ENCODE measurements around the gene CDC14A.

Gene CDC14A

GRCh38 chr1:100452641-100453040 is 100.3 kb downstream of the CDC14A start:
- DNase-seq (ENCODE audit: extremely low read depth, low read depth): no peak
- H3K4me3 ChIP-seq (replicated peaks; ENCODE audit: low read depth, low read length): no peak overlapping the region
- TF ChIP-seq, protein P1, sequence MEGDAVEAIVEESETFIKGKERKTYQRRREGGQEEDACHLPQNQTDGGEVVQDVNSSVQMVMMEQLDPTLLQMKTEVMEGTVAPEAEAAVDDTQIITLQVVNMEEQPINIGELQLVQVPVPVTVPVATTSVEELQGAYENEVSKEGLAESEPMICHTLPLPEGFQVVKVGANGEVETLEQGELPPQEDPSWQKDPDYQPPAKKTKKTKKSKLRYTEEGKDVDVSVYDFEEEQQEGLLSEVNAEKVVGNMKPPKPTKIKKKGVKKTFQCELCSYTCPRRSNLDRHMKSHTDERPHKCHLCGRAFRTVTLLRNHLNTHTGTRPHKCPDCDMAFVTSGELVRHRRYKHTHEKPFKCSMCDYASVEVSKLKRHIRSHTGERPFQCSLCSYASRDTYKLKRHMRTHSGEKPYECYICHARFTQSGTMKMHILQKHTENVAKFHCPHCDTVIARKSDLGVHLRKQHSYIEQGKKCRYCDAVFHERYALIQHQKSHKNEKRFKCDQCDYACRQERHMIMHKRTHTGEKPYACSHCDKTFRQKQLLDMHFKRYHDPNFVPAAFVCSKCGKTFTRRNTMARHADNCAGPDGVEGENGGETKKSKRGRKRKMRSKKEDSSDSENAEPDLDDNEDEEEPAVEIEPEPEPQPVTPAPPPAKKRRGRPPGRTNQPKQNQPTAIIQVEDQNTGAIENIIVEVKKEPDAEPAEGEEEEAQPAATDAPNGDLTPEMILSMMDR (IDR thresholded peaks at IDR 0.05; ENCODE audit: low read depth, low read length, missing control alignments): no peak

DNA sequence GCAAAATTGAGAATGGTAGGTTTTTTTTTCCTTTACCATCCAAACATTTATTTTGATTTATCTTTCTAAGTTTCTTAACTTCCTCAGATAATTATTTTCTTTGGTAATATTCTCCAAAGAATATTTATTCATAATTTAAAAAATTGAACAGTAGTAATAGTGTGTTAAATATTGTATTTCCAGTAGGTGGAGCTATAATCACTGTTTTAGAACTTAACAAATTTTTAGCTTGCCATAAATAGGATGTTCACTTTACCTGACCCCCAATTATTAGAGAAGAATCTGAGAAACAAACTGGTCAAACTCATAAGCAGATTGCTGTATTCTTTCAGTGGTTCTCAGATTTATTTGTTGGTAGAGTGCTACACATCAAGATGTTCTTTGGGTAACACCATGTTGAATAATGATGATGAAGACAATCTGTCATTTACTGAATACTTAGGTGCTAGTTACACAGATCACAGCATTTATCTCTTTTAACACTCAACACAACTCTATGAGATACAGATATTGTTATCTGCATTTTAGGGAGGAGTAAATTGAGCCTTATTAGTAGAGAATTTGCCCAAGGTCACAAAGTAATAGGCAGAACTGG is 103.3 kb downstream of the CDC14A start:
- TF ChIP-seq, protein P1 (IDR thresholded peaks at IDR 0.05; ENCODE audit: low read depth, low read length, missing control alignments): no peak
- no peak for DNase-seq (ENCODE audit: extremely low read depth, low read depth)
- H3K4me3 ChIP-seq (replicated peaks; ENCODE audit: low read depth, low read length): no peak overlapping the region

DNA sequence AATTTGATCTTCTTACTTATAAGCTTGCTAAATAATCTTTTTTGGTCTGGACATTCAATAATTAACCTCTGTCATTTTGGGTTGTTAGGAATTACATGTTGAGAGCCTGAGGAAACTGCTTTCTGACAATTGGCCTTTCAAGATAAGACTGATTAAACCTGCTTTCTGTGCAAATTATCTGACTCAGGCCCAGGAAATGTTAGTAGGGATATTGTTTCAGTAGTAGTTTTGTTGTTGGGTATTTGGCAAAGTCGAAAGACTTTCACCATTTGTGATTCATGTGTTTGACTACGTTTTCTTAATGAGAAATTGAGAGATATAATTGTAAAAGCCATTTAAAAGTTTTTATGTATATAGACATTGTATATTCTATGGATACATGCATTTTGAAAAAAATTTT is 104.6 kb downstream of the CDC14A start:
- no peak for DNase-seq (ENCODE audit: extremely low read depth, low read depth)
- TF ChIP-seq, protein P1 (IDR thresholded peaks at IDR 0.05; ENCODE audit: low read depth, low read length, missing control alignments): no peak
- H3K4me3 ChIP-seq (replicated peaks; ENCODE audit: low read depth, low read length): no peak overlapping the region

- no peak for DNase-seq (ENCODE audit: extremely low read depth, low read depth)
- H3K4me3 ChIP-seq (replicated peaks; ENCODE audit: low read depth, low read length): no peak overlapping the region
- TF ChIP-seq, protein P1 (IDR thresholded peaks at IDR 0.05; ENCODE audit: low read depth, low read length, missing control alignments): no peak
These were observed 105.4 kb downstream of the CDC14A start for GRCh38 chr1:100457683-100458082.

- TF ChIP-seq, protein P1 (IDR thresholded peaks at IDR 0.05; ENCODE audit: low read depth, low read length, missing control alignments): no peak
- DNase-seq (ENCODE audit: extremely low read depth, low read depth): no peak
- no peak overlapping the region for H3K4me3 ChIP-seq (replicated peaks; ENCODE audit: low read depth, low read length)
These were observed 106.5 kb downstream of the CDC14A start for GRCh38 chr1:100458661-100459357.

GRCh38 chr1:100459358-100460114 is 107.2 kb downstream of the CDC14A start:
- TF ChIP-seq, protein P1 (IDR thresholded peaks at IDR 0.05; ENCODE audit: low read depth, low read length, missing control alignments): peak; percentile 88
- DNase-seq (ENCODE audit: extremely low read depth, low read depth): peak; percentile 67
- H3K4me3 ChIP-seq (replicated peaks; ENCODE audit: low read depth, low read length): no peak overlapping the region

Data from HFF-Myc (cell line).